GM23248 (cell line): ENCODE data around the gene WDR62. TPM values are rescaled to one million over a fixed set of nuclear protein-coding genes. Genes with fewer than 3 reads are reported as not detected.
A peak's percentile ranks its signal among the peaks of the same experiment; 100 is the strongest.
"Not testable (repeated sequence)": the region's sequence is repeated elsewhere in the genome, so short reads cannot be mapped to it uniquely, and the experiment has no call there.

Source experiments
- DNase-seq: peaks from one replicate; pipeline ENCODE4 v3.0.0-alpha.2; 2015
- H2AFZ ChIP-seq: fragments of 200-600 bp; sonication (generic); 2 replicates; pipeline ENCODE4 v1.6.1; 2016; ENCODE audit warnings: antibody characterized with exemption
- H3F3A ChIP-seq: fragments of 200-600 bp; sonication (generic); 2 replicates; pipeline ENCODE4 v1.6.1; 2016; ENCODE audit warnings: mild to moderate bottlenecking, antibody characterized with exemption, mixed run types; ENCODE audit not compliant: insufficient read depth
- H3K27ac ChIP-seq: fragments of 200-600 bp; sonication (generic); 2 replicates; pipeline ENCODE4 v1.5.1; 2016; ENCODE audit warnings: mild to moderate bottlenecking
- H3K27me3 ChIP-seq: fragments of 200-600 bp; sonication (generic); replicated peaks from 2 replicates; pipeline ENCODE4 v1.6.1; 2016; ENCODE audit warnings: mild to moderate bottlenecking; ENCODE audit not compliant: insufficient read depth
- H3K36me3 ChIP-seq: fragments of 200-600 bp; sonication (generic); 2 replicates; pipeline ENCODE4 v1.6.1; 2016; ENCODE audit warnings: low read depth, mild to moderate bottlenecking
- H3K4me1 ChIP-seq: fragments of 200-600 bp; sonication (generic); 2 replicates; pipeline ENCODE4 v1.6.1; 2016; ENCODE audit warnings: mild to moderate bottlenecking; ENCODE audit not compliant: insufficient read depth
- H3K4me2 ChIP-seq: fragments of 200-600 bp; sonication (generic); one replicate; pipeline ENCODE4 v1.6.1; 2016; ENCODE audit warnings: mild to moderate bottlenecking; ENCODE audit not compliant: unreplicated experiment
- H3K4me3 ChIP-seq: fragments of 200-600 bp; sonication (generic); 2 replicates; pipeline ENCODE4 v1.5.1; 2016; ENCODE audit warnings: mild to moderate bottlenecking
- H3K79me2 ChIP-seq: fragments of 200-600 bp; sonication (generic); 2 replicates; pipeline ENCODE4 v1.6.1; 2016; ENCODE audit warnings: mild to moderate bottlenecking; ENCODE audit not compliant: insufficient read depth
- H3K9ac ChIP-seq: fragments of 200-600 bp; sonication (generic); 2 replicates; pipeline ENCODE4 v1.6.1; 2016; ENCODE audit warnings: mild to moderate bottlenecking
- H3K9me2 ChIP-seq: fragments of 200-600 bp; sonication (generic); 2 replicates; pipeline ENCODE4 v1.6.1; 2016; ENCODE audit warnings: mixed run types, mild to moderate bottlenecking, moderate library complexity; ENCODE audit not compliant: insufficient read depth
- H3K9me3 ChIP-seq: fragments of 200-600 bp; sonication (generic); one replicate; pipeline ENCODE4 v1.6.1; 2017; ENCODE audit warnings: low read depth
- H4K20me1 ChIP-seq: fragments of 200-600 bp; sonication (generic); 2 replicates; pipeline ENCODE4 v1.6.0; 2016; ENCODE audit not compliant: insufficient read depth
- EZH2 ChIP-seq: fragments of 200-600 bp; sonication (generic); IDR thresholded peaks from 2 replicates; pipeline ENCODE4 v1.6.1; 2018; ENCODE audit warnings: antibody characterized with exemption, mild to moderate bottlenecking; ENCODE audit not compliant: insufficient read depth, poor library complexity, severe bottlenecking
- EZH2phosphoT487 ChIP-seq: fragments of 200-600 bp; sonication (generic); IDR thresholded peaks from 2 replicates; pipeline ENCODE4 v1.6.1; 2018; ENCODE audit warnings: antibody characterized with exemption, moderate library complexity, mild to moderate bottlenecking, low read depth; ENCODE audit not compliant: insufficient read depth
- WGBS, 2 experiments: methylation state at CpG; one replicate each; pipeline ENCODE4 v1.1.6; 2015 to 2017; ENCODE audit warnings: low lambda C conversion rate in 2 of 2, low coverage in 1 of 2; ENCODE audit errors: missing lambda C conversion rate in 2 of 2; 5-methylcytosine and 5-hydroxymethylcytosine counted together
- in situ Hi-C: fragments of 300-500 bp; cut with MboI; formaldehyde crosslinking; loops from 2 replicates; pipeline ENCODE4 v1.15.0; 2020
- polyA plus RNA-seq: library from polyadenylated mRNA; unstranded; fragments of >200 nt; fragmentation: Nextera tagmentation; extraction: Ambion mirVana; gene quantifications from 2 replicates; pipeline ENCODE4 v1.2.1, GENCODE V29; 2016
- total RNA-seq: library from RNA; depleted of rRNA; stranded (reverse); fragments of >200 nt; shearing (Covaris generic); gene quantifications from 2 replicates; pipeline ENCODE4 v1.2.3, GENCODE V29; 2014

Gene WDR62
- total and polyA plus RNA-seq, 2 experiments from 2014 or later, result 2.7 to 2.8 TPM

GRCh38 chr19:36125557-36125956 is 70.9 kb downstream of the WDR62 start:
- H3K4me1 ChIP-seq, result peaks cover 9% of the 10 kb centered on the region; the same call in 1 of the 2 replicates
- H3K4me2 ChIP-seq, result no peak overlapping the region
- H2AFZ ChIP-seq, result no peak overlapping the region
- DNase-seq, result no peak
- H3K9me3 ChIP-seq, result no peaks in the 10 kb centered on the region
- no peak overlapping the region for H3K9ac ChIP-seq
- no peaks in the 10 kb centered on the region for H4K20me1 ChIP-seq
- peaks cover 37% of the 10 kb centered on the region for H3F3A ChIP-seq
- no peaks in the 10 kb centered on the region for H3K79me2 ChIP-seq
- no peaks in the 10 kb centered on the region for H3K9me2 ChIP-seq
- H3K36me3 ChIP-seq, result peaks cover 10% of the 10 kb centered on the region; the same call in 1 of the 2 replicates
- 76 to 80% methylated on average over 9 of the region's 9 CpGs for WGBS, 2 experiments
- no peaks in the 10 kb centered on the region for H3K27me3 ChIP-seq
- H3K4me3 ChIP-seq, result no peak overlapping the region
- in situ Hi-C loops, result no loop called here
- no peak overlapping the region for H3K27ac ChIP-seq
- no peak for TF ChIP-seq EZH2
- no peak for TF ChIP-seq EZH2phosphoT487

DNA sequence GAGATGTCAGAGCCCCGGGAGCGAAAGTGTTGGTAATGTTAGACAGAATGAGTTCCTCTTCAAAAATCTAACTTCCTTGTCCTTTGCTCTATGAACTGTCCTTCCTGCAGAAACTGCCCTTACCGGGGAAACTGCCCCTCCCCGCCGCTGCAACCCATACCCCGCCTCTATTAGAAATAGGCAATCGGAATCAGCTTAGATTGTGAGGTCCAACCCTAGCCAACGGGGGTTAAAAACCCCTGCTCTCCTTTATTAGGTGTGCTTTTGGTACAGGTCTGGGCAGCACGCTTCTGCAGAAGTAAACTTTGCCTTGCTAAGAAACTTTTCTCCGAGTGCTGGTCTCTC is 73.7 kb downstream of the WDR62 start:
- DNase-seq, result no peak
- WGBS, 2 experiments, result 17% methylated on average over 10 of the region's 10 CpGs
- Histone ChIP-seq H3K9ac (peak overlapping the region; percentile 79), H3K9me3 (no peaks in the 10 kb centered on the region), H3K27me3 (no peaks in the 10 kb centered on the region), H3K4me1 (peaks cover 12% of the 10 kb centered on the region; the same call in 1 of the 2 replicates), H3K4me3 (peak overlapping the region; percentile 76), H3K4me2 (peak overlapping the region; percentile 90), H3K79me2 (no peaks in the 10 kb centered on the region), H3K36me3 (peaks cover 10% of the 10 kb centered on the region; the same call in 1 of the 2 replicates), H3K9me2 (no peaks in the 10 kb centered on the region), H2AFZ (peak overlapping the region; percentile 88), H3K27ac (peak overlapping the region; percentile 71), H3F3A (peaks cover 37% of the 10 kb centered on the region), H4K20me1 (no peaks in the 10 kb centered on the region)
- TF ChIP-seq EZH2phosphoT487 (no peak), EZH2 (no peak)
- in situ Hi-C loops, result no loop called here

DNA sequence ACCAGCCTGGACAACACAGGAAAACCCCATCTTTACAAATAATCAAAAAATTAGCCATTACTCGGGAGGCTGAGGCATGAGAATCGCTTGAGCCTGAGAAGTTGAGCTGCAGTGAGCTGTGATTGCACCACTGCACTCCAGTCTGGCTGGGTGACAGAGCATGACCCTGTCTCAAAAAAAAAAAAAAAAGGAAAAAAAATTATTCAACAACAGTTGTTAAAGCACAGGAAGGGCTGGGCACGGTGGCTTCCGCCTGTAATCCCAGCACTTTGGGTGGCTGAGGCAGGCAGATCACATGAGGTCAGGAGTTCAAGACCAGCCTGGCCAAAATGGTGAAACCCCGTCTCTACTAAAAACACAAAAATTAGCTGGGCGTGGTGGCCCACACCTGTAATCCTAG is 76.5 kb downstream of the WDR62 start:
- Histone ChIP-seq H3K4me1 (peaks cover 16% of the 10 kb centered on the region), H3F3A (peaks cover 32% of the 10 kb centered on the region)
- H2AFZ ChIP-seq, H3K27ac ChIP-seq, DNase-seq, H3K27me3 ChIP-seq, H4K20me1 ChIP-seq, H3K9me3 ChIP-seq, H3K9ac ChIP-seq, H3K4me2 ChIP-seq, H3K79me2 ChIP-seq, H3K36me3 ChIP-seq, in situ Hi-C loops, H3K4me3 ChIP-seq, H3K9me2 ChIP-seq: not testable (repeated sequence)
- WGBS, 2 experiments, result 86 to 89% methylated on average over 6 of the region's 6 CpGs

- H3K27me3 ChIP-seq, H3K79me2 ChIP-seq, DNase-seq, H3K9me3 ChIP-seq, H3K4me3 ChIP-seq, H2AFZ ChIP-seq, H3K36me3 ChIP-seq, in situ Hi-C loops, H3K9ac ChIP-seq, H3K9me2 ChIP-seq, H3K4me2 ChIP-seq, H3K27ac ChIP-seq, H3F3A ChIP-seq, H4K20me1 ChIP-seq: not testable (repeated sequence)
- WGBS, 2 experiments, result 80 to 82% methylated on average over 4 of the region's 4 CpGs
- peaks cover 17% of the 10 kb centered on the region for H3K4me1 ChIP-seq
Observed at GRCh38 chr19:36134867-36135266, 80.2 kb downstream of the WDR62 start.

GRCh38 chr19:36136964-36137686 is 82.4 kb downstream of the WDR62 start:
- peak; percentile 89 for DNase-seq
- peak overlapping the region; percentile 66 for H3K9ac ChIP-seq
- H3K4me1 ChIP-seq, result peaks cover 25% of the 10 kb centered on the region
- peak overlapping the region; percentile 47 for H3K4me2 ChIP-seq
- no peaks in the 10 kb centered on the region for H3K36me3 ChIP-seq
- H3F3A ChIP-seq, result no peaks in the 10 kb centered on the region
- in situ Hi-C loops, result no loop called here
- H3K9me3 ChIP-seq, result no peaks in the 10 kb centered on the region
- TF ChIP-seq EZH2phosphoT487 (no peak), EZH2 (no peak)
- H3K27ac ChIP-seq, result peak overlapping the region; percentile 66
- H3K27me3 ChIP-seq, result no peaks in the 10 kb centered on the region
- H3K4me3 ChIP-seq, result 0 out of 2 replicates have a peak overlapping the region, but pooled peaks have one; percentile 9
- 53 to 55% methylated on average over 11 to 12 of the region's 12 CpGs for WGBS, 2 experiments
- H3K9me2 ChIP-seq, result no peaks in the 10 kb centered on the region
- peak overlapping the region; percentile 66 for H2AFZ ChIP-seq
- H3K79me2 ChIP-seq, result peaks cover 20% of the 10 kb centered on the region
- peaks cover 7% of the 10 kb centered on the region; the same call in 1 of the 2 replicates for H4K20me1 ChIP-seq
